Endothelial cell of umbilical vein (primary cell): ENCODE results near the gene NME4.

ENCODE experiments used
- EZH2 ChIP-seq: IDR thresholded peaks from 2 replicates; pipeline ENCODE4 v1.6.1; 2012; ENCODE audit warnings: borderline replicate concordance, low read depth, mild to moderate bottlenecking, moderate library complexity, low read length, inconsistent platforms; ENCODE audit not compliant: severe bottlenecking
- FOS ChIP-seq: IDR thresholded peaks from 2 replicates; pipeline ENCODE4 v1.6.1; 2011; ENCODE audit warnings: mild to moderate bottlenecking, low read length, moderate library complexity, borderline replicate concordance; ENCODE audit not compliant: insufficient read depth
- GATA2 ChIP-seq: IDR thresholded peaks from 2 replicates; pipeline ENCODE4 v1.7.0; 2011; ENCODE audit warnings: low read depth, mild to moderate bottlenecking, moderate library complexity, mixed read lengths, low read length; ENCODE audit not compliant: insufficient read length, insufficient read depth
- JUN ChIP-seq: IDR thresholded peaks from 2 replicates; pipeline ENCODE4 v1.6.1; 2011; ENCODE audit warnings: borderline replicate concordance, low read depth; ENCODE audit not compliant: insufficient read length, insufficient read depth
- MYC ChIP-seq: IDR thresholded peaks from one replicate; pipeline ENCODE4 v1.6.1; 2011; ENCODE audit warnings: mild to moderate bottlenecking, low read depth, low read length
- POLR2A ChIP-seq: IDR thresholded peaks from 2 replicates; pipeline ENCODE4 v1.6.1; 2012; ENCODE audit warnings: low read depth, mild to moderate bottlenecking, control low read depth, low read length
- POLR2AphosphoS5 ChIP-seq: IDR thresholded peaks from 2 replicates; pipeline ENCODE4 v1.6.1; 2012; ENCODE audit warnings: low read depth, mild to moderate bottlenecking, control low read depth, low read length, moderate library complexity; ENCODE audit not compliant: insufficient read depth
- TF ChIP-seq, protein P1 (sequence below), 2 donors: IDR thresholded peaks; 1 replicate in 1 of 2; 2 replicates in 1 of 2; pipeline ENCODE4 v1.5.1; 2011; ENCODE audit warnings: low read length in 2 of 2, mild to moderate bottlenecking in 2 of 2, moderate library complexity in 2 of 2, control low read depth in 1 of 2, inconsistent platforms in 1 of 2, low read depth in 1 of 2; ENCODE audit not compliant: insufficient read depth in 1 of 2; ENCODE audit errors: extremely low read depth in 1 of 2
- TF ChIP-seq, protein P2 (sequence below): IDR thresholded peaks from 2 replicates; pipeline ENCODE4 v1.6.1; 2011; ENCODE audit not compliant: insufficient read depth, insufficient read length

DNA sequence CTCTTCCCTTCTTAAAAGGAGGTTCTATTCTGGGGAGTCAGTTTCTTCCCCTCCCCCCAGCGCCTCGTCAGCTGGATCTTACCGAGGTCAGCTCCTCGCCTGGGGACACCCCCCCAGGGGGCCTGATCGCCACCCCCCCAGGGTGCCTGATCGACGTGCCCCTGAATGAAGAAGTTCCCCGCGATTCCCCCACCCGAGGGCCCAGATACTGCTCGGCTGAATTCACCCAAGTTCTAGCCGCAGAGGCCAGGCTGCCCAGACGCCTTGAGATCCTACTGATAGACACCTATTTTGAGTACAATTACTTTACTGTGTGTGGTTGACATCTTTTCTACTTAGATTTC is 29.9 kb downstream of the NME4 start:
- TF ChIP-seq, protein P1, sequence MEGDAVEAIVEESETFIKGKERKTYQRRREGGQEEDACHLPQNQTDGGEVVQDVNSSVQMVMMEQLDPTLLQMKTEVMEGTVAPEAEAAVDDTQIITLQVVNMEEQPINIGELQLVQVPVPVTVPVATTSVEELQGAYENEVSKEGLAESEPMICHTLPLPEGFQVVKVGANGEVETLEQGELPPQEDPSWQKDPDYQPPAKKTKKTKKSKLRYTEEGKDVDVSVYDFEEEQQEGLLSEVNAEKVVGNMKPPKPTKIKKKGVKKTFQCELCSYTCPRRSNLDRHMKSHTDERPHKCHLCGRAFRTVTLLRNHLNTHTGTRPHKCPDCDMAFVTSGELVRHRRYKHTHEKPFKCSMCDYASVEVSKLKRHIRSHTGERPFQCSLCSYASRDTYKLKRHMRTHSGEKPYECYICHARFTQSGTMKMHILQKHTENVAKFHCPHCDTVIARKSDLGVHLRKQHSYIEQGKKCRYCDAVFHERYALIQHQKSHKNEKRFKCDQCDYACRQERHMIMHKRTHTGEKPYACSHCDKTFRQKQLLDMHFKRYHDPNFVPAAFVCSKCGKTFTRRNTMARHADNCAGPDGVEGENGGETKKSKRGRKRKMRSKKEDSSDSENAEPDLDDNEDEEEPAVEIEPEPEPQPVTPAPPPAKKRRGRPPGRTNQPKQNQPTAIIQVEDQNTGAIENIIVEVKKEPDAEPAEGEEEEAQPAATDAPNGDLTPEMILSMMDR (IDR thresholded peaks at IDR 0.05; ENCODE audit: extremely low read depth in 1 of 2, insufficient read depth in 1 of 2, low read depth in 1 of 2, low read length in 2 of 2) = no peak
- TF ChIP-seq POLR2AphosphoS5 (no peak), FOS (no peak), POLR2A (no peak), EZH2 (no peak), GATA2 (no peak), JUN (no peak), MYC (no peak)
- TF ChIP-seq, protein P2, sequence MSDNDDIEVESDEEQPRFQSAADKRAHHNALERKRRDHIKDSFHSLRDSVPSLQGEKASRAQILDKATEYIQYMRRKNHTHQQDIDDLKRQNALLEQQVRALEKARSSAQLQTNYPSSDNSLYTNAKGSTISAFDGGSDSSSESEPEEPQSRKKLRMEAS = no peak
